ENCODE measurements around the gene ARPC1A. TPM values are rescaled to one million over a fixed set of nuclear protein-coding genes. Genes with fewer than 3 reads are reported as not detected.
"Not testable (repeated sequence)": the region's sequence is repeated elsewhere in the genome, so short reads cannot be mapped to it uniquely, and the experiment has no call there.

ARPC1A gene
- total RNA-seq, 1 donor from 2014 or later, result 51.6 TPM

DNA sequence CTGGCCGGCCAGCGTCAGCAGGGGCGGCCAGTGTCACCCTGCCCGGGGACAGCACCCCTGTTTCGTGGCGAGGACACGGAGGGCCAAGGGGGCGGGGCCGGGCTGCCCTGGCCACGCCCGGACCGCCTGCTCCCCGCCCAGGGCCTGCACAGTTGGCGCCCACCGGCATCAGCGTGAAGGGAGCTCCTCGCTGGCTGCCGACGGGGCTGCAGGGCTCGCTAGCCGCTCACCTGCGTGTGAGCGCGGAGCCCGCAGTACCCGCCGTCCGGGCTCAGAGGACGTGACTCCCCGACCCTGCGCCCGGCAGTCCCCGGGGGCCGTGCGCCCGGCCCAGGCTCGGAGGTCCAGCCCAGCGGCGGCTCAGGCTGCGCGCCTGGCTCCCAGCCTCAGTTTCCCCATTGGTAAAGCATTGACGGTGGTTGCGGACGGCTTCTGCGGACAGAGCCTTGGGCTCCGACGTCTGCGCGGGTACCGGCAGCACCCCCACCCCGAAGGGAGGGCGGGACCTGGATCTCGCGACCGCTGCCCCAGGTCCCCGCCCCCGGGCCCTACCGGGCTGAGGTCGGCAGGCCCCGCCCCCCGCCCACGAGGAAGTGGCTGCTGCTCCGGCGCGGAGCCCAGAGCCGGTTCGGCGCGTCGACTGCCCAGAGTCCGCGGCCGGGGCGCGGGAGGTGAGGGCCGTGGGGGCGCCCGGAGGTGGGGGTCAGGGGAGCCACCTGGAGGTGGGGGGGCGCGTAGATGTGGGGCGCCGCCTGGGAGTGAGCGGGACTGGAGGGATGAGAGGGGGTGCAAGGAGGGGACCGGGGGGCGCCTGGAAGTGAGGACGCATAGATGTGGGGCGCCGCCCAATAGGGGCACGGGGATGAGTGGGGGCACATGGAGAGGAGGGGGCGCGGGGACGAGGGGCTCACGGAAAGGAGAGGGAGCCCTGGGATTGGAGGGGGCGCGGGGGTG lies 48.7 kb downstream of the ARPC1A start, which contains the start of gene ARPC1B:
ARPC1B (plus strand) TSS at position 620 of the 954 bp plus-strand sequence. CDS start 10,985 bp downstream, outside the sequence.
- H3K4me1 Mint-ChIP-seq, result peaks cover 33% of the 10 kb centered on the region
- no peaks in the 10 kb centered on the region for H3K9me3 Mint-ChIP-seq
- peak within 1 kb of the TSS; percentile 83 for H3K4me3 Mint-ChIP-seq
- H3K27me3 Mint-ChIP-seq, result no peaks in the 10 kb centered on the region
- ChIA-PET CTCF (interaction anchor here (0.7 to 2.3 kb wide), 3 partner anchors 13 to 35 kb away, joined by 3 to 6 read pairs (median 3); partner anchors contain the start of gene BUD31), POLR2A (interaction anchor here (0.6 to 10.5 kb wide), 15 partner anchors 12 to 496 kb away, joined by 3 to 189 read pairs (median 6); partner anchors contain the start of genes BUD31, PDAP1, PTCD1 and TRRAP)
- intact Hi-C loops (cut with micrococcal nuclease), result loop anchor here (1.0 to 10.0 kb wide), 8 partner anchors 9 to 180 kb away; partner anchors contain the start of genes ARPC1A, ATP5MF, BUD31 and CPSF4
- peaks cover 18% of the 10 kb centered on the region for H3K36me3 Mint-ChIP-seq (ENCODE audit: low read depth)
- DNase-seq (peak; percentile 78), ATAC-seq (ENCODE audit: low read depth) (peak; percentile 74)
- H3K27ac Mint-ChIP-seq, result peak within 1 kb of the TSS; percentile 79
- TF ChIP-seq CTCF (IDR thresholded peaks at IDR 0.05), result no peak

DNA sequence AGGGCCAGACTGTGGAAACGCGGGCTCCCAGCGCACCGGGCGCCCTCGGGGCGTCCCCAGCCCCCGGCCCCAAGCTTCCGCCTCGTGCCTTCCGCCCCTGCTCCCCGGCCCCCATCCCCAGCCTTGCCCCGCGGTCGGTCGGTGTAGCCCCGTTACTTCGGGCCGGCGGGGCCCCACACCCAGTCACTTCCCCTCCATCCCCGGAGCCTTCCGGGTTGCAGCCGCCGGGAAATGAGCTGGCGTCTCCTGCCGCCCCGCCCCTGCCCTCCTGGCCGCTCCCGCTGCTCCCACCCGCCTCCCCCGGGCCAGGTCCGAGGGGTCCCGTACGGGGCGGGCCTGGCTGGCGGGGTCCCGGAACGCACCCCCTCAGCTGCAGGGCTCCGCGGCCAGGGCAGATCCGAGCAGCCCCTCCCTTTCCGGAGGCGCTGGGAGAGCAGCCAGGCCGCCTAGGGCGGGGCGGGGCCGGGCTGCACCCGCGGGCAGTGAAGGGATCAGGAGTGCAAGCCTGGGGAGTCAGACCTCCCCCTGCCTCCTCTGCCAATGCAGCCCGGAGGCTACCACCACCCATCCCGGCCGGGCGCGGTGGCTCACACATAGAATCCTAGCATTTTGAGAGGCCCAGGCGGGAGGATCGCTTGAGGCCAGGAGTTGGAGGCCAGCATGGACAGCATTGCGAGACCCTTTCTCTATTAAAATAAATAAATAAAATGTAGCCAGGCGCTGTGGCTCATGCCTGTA lies 49.5 kb downstream of the ARPC1A start:
- peak; percentile 72 for DNase-seq
- peak; percentile 49 for ATAC-seq (ENCODE audit: low read depth)
- Mint-ChIP-seq H3K36me3 (ENCODE audit: low read depth) (peaks cover 21% of the 10 kb centered on the region), H3K4me3 (peak overlapping the region; percentile 83), H3K27ac (peak overlapping the region; percentile 79), H3K27me3 (no peaks in the 10 kb centered on the region), H3K9me3 (no peaks in the 10 kb centered on the region), H3K4me1 (peaks cover 41% of the 10 kb centered on the region)
- ChIA-PET CTCF (interaction anchor here (0.7 kb wide), 1 partner anchor 34 kb away, joined by 3 read pairs; the partner anchor contains the start of genes BUD31 and PDAP1), POLR2A (interaction anchor here (0.5 to 10.5 kb wide), 18 partner anchors 8 to 1515 kb away, joined by 3 to 189 read pairs (median 5); partner anchors contain the start of genes BUD31, CPSF4, MCM7 and PDAP1)
- TF ChIP-seq CTCF (IDR thresholded peaks at IDR 0.05), result no peak
- intact Hi-C loops (cut with micrococcal nuclease), result loop anchor here (2.0 to 10.0 kb wide), 4 partner anchors 64 to 180 kb away; partner anchors contain the start of genes ATP5MF, CPSF4, FAM200A and PTCD1

- Mint-ChIP-seq H3K27me3 (no peaks in the 10 kb centered on the region), H3K4me3 (peak overlapping the region; percentile 77), H3K27ac (peak overlapping the region; percentile 98), H3K9me3 (no peaks in the 10 kb centered on the region), H3K36me3 (ENCODE audit: low read depth) (peaks cover 38% of the 10 kb centered on the region), H3K4me1 (peaks cover 66% of the 10 kb centered on the region)
- TF ChIP-seq CTCF (IDR thresholded peaks at IDR 0.05), result no peak
- intact Hi-C loops (cut with micrococcal nuclease), result loop anchor here (10.0 kb wide), 1 partner anchor 176 kb away; the partner anchor contains the start of genes FAM200A and ZNF655
- DNase-seq (peak; percentile 28), ATAC-seq (ENCODE audit: low read depth) (no peak)
- ChIA-PET POLR2A (interaction anchor here (0.5 to 10.5 kb wide), 10 partner anchors 9 to 238 kb away, joined by 3 to 189 read pairs (median 6); partner anchors contain the start of genes BUD31, PDAP1, ZKSCAN5 and ZNF394), CTCF (interaction anchor here (1.2 to 1.5 kb wide), 2 partner anchors 14 to 30 kb away, joined by 4 read pairs; partner anchors contain the start of genes BUD31 and PDAP1)
Measured at GRCh38 chr7:99379043-99379577, 53.4 kb downstream of the ARPC1A start.

DNA sequence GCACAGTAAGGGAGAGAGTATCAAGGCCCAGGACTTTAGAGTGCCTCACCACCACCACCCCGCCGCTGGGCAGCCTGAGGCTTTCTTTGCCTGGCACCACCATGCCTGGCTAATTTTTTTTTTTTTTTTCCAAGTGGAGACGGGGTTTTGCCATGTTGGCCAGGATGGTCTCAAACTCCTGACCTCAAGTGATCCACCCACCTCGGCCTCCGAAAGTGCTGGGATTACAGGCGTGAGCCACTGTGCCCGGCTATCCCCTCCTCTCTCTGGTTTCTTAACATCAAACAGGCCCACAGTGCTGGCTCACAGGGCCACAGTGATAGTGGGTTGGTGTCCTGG lies 54.0 kb downstream of the ARPC1A start:
- H3K9me3 Mint-ChIP-seq; ATAC-seq (ENCODE audit: low read depth); H3K27me3 Mint-ChIP-seq; DNase-seq: not testable (repeated sequence)
- ChIA-PET POLR2A (interaction anchor here (0.5 to 10.5 kb wide), 10 partner anchors 10 to 237 kb away, joined by 3 to 189 read pairs (median 5); partner anchors contain the start of genes BUD31, PDAP1, ZKSCAN5 and ZNF394), CTCF (interaction anchor here (1.2 to 1.7 kb wide), 3 partner anchors 14 to 29 kb away, joined by 4 to 5 read pairs (median 4); partner anchors contain the start of genes BUD31 and PDAP1)
- Mint-ChIP-seq H3K4me3 (peak overlapping the region; percentile 83), H3K27ac (peak overlapping the region; percentile 98), H3K36me3 (ENCODE audit: low read depth) (peaks cover 44% of the 10 kb centered on the region), H3K4me1 (peaks cover 71% of the 10 kb centered on the region)
- intact Hi-C loops (cut with micrococcal nuclease), result loop anchor here (1.0 to 10.0 kb wide), 4 partner anchors 53 to 703 kb away; partner anchors contain the start of genes FAM200A, ZNF655 and ZNF789

Measured in activated B cell treated with CpG ODN at 0.5 μM for 24 hours (primary cell).